Measurements from ENCODE around the gene NECTIN4. TPM values are rescaled to one million over a fixed set of nuclear protein-coding genes. Genes with fewer than 3 reads are reported as not detected.

The NECTIN4 gene
- total and polyA plus RNA-seq, 10 of the 15 experiments (the other 5 are each of a cell fraction or from before 2014, with no cell fraction given) = 2.8 to 8.7 (median 3.7) TPM

DNA sequence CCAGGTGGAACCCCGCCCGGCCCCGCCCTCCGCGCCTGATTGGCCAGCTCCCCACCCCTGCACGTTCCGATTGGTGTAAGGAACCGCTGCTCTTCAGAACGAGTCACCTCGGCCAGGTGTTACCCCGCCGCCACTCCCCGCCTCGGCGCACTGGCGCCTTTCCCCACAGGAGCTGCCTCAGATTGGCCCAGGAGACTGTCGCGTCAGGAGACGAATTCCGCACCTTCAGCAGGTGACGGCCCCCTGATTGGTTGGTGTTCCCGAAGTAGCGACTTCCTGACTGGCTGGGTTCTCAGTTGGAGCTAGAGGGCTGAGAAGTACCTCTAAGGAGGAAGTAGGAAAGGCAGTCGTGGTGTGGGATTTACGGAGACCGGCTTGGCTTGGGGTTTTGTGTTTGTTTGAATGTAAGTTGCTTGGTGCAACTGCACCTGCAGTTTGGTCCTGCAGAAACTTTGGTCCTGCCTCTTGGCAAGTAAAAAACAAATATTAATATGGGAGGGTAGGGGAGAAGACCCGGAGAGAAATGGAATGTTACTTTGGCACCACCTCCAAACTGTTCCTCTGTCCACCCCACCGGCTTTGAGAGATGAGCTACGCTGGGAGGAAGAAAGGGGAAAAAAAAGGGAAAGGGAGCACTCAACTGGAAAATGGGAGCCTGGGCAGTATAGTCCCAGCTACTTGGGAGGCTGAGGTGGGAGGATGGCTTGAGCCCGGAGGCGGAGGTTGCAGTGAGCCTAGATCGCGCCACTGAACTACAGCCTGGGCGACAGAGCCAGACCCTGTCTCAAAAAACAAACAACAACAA, 68.0 kb downstream of the NECTIN4 start (continued):
- TF ChIP-seq KLF5 (IDR thresholded peaks at IDR 0.05; ENCODE audit: partially characterized antibody) = no peak
- TF ChIP-seq CREB1 (IDR thresholded peaks at IDR 0.05; ENCODE audit: low read depth) = peak; percentile 76
- TF ChIP-seq BHLHE40 (IDR thresholded peaks at IDR 0.05; ENCODE audit: borderline replicate concordance in 1 of 2, low read depth in 2 of 2, low read length in 1 of 2) = peak in 1 of 2 experiments; percentile 69; a peak in 1 of 4 replicates
- TF ChIP-seq SP1 (IDR thresholded peaks at IDR 0.05; ENCODE audit: low read depth, low read length) = peak; percentile 90
- TF ChIP-seq PML (IDR thresholded peaks at IDR 0.05; ENCODE audit: low read length) = peak; percentile 46; the same call in 1 of the 2 replicates
- TF ChIP-seq RB1 (IDR thresholded peaks at IDR 0.05; ENCODE audit: borderline replicate concordance) = 0 out of 2 replicates have a peak, but pooled peaks have one; percentile 13
- TF ChIP-seq FOS (IDR thresholded peaks at IDR 0.05; ENCODE audit: borderline replicate concordance, extremely low read depth, insufficient read length) = peak; percentile 62
- TF ChIP-seq, protein P1, sequence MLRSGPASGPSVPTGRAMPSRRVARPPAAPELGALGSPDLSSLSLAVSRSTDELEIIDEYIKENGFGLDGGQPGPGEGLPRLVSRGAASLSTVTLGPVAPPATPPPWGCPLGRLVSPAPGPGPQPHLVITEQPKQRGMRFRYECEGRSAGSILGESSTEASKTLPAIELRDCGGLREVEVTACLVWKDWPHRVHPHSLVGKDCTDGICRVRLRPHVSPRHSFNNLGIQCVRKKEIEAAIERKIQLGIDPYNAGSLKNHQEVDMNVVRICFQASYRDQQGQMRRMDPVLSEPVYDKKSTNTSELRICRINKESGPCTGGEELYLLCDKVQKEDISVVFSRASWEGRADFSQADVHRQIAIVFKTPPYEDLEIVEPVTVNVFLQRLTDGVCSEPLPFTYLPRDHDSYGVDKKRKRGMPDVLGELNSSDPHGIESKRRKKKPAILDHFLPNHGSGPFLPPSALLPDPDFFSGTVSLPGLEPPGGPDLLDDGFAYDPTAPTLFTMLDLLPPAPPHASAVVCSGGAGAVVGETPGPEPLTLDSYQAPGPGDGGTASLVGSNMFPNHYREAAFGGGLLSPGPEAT (IDR thresholded peaks at IDR 0.05; ENCODE audit: low read depth) = peak; percentile 63
- TF ChIP-seq IKZF1 (conservative IDR thresholded peaks at IDR 0.05) = peak; percentile 60

Small RNA genes within 50 kb of the gene (small RNA-seq; reads per million reads assigned to genes)
- gene AL591806.2 = not detected

Other genes starting within 250 kb of the NECTIN4 start
Only the 7 nearest of the 24 such genes appear.
- gene TSTD1, start 50.6 kb downstream of the NECTIN4 start, total RNA-seq (2014; rRNA removed) = 72.2 and 72.7 TPM in 2 replicates
- 37.6 and 38.4 TPM in 2 replicates for gene TSTD1, start 50.6 kb downstream of the NECTIN4 start, total RNA-seq (2014; rRNA removed; fragmentation: Illumina TruSeq; extraction: Trizol)
- 43.2 and 49.0 TPM in 2 replicates for gene TSTD1, start 50.6 kb downstream of the NECTIN4 start, total RNA-seq (2021)
- 65.8 and 82.6 TPM in 2 replicates for gene TSTD1, start 50.6 kb downstream of the NECTIN4 start, polyA plus RNA-seq (2011; rRNA removed)
- 14.5 and 33.3 TPM in 2 replicates for gene TSTD1, start 50.6 kb downstream of the NECTIN4 start, polyA plus RNA-seq (2014; fragmentation: Illumina TruSeq; extraction: Trizol)
- gene TSTD1, start 50.6 kb downstream of the NECTIN4 start, polyA plus RNA-seq (2014; fragmentation: Nextera tagmentation; extraction: Ambion mirVana) = 100 to 1,000 TPM; 102 to 145 TPM
- 96.1 and 99.1 TPM in 2 replicates for gene TSTD1, start 50.6 kb downstream of the NECTIN4 start, polyA plus RNA-seq (2014; rRNA removed)
- gene TSTD1, start 50.6 kb downstream of the NECTIN4 start, polyA plus RNA-seq (2016; fragmentation: Nextera tagmentation; extraction: Ambion mirVana) = 100 to 1,000 TPM; 100 to 118 TPM
- 90.2 and 92.1 TPM in 2 replicates for gene USF1, start 43.6 kb downstream of the NECTIN4 start, total RNA-seq (2014; rRNA removed)
- 61.4 and 65.1 TPM in 2 replicates for gene USF1, start 43.6 kb downstream of the NECTIN4 start, total RNA-seq (2014; rRNA removed; fragmentation: Illumina TruSeq; extraction: Trizol)
- 60.3 and 65.8 TPM in 2 replicates for gene USF1, start 43.6 kb downstream of the NECTIN4 start, total RNA-seq (2021)
- gene USF1, start 43.6 kb downstream of the NECTIN4 start, polyA plus RNA-seq (2011; rRNA removed) = 33.8 and 46.0 TPM in 2 replicates
- 50.5 and 60.9 TPM in 2 replicates for gene USF1, start 43.6 kb downstream of the NECTIN4 start, polyA plus RNA-seq (2014; fragmentation: Illumina TruSeq; extraction: Trizol)
- gene USF1, start 43.6 kb downstream of the NECTIN4 start, polyA plus RNA-seq (2014; fragmentation: Nextera tagmentation; extraction: Ambion mirVana) = 10 to 100 TPM in 1 of 2 experiments, 1 to 10 TPM in 1; 9.4 to 26.3 TPM
- 72.6 and 72.8 TPM in 2 replicates for gene USF1, start 43.6 kb downstream of the NECTIN4 start, polyA plus RNA-seq (2014; rRNA removed)
- 10 to 100 TPM; 11.5 to 23.1 TPM for gene USF1, start 43.6 kb downstream of the NECTIN4 start, polyA plus RNA-seq (2016; fragmentation: Nextera tagmentation; extraction: Ambion mirVana)
- gene ARHGAP30, start 19.7 kb downstream of the NECTIN4 start, total RNA-seq (2014; rRNA removed) = 64.8 and 72.0 TPM in 2 replicates
- 78.5 and 78.9 TPM in 2 replicates for gene ARHGAP30, start 19.7 kb downstream of the NECTIN4 start, total RNA-seq (2014; rRNA removed; fragmentation: Illumina TruSeq; extraction: Trizol)
- gene ARHGAP30, start 19.7 kb downstream of the NECTIN4 start, total RNA-seq (2021) = 136 and 143 TPM in 2 replicates
- gene ARHGAP30, start 19.7 kb downstream of the NECTIN4 start, polyA plus RNA-seq (2011; rRNA removed) = 68.3 and 90.2 TPM in 2 replicates
- 74.3 and 94.1 TPM in 2 replicates for gene ARHGAP30, start 19.7 kb downstream of the NECTIN4 start, polyA plus RNA-seq (2014; fragmentation: Illumina TruSeq; extraction: Trizol)
- gene ARHGAP30, start 19.7 kb downstream of the NECTIN4 start, polyA plus RNA-seq (2014; fragmentation: Nextera tagmentation; extraction: Ambion mirVana) = 10 to 100 TPM; 12.9 to 20.9 TPM
- gene ARHGAP30, start 19.7 kb downstream of the NECTIN4 start, polyA plus RNA-seq (2014; rRNA removed) = 81.9 and 86.9 TPM in 2 replicates
- 10 to 100 TPM; 64.1 to 74.0 TPM for gene ARHGAP30, start 19.7 kb downstream of the NECTIN4 start, polyA plus RNA-seq (2016; fragmentation: Nextera tagmentation; extraction: Ambion mirVana)
- gene KLHDC9, start 8.8 kb upstream of the NECTIN4 start, total RNA-seq (2014; rRNA removed) = 2.2 and 2.5 TPM in 2 replicates
- 1.2 and 2.1 TPM in 2 replicates for gene KLHDC9, start 8.8 kb upstream of the NECTIN4 start, total RNA-seq (2014; rRNA removed; fragmentation: Illumina TruSeq; extraction: Trizol)
- gene KLHDC9, start 8.8 kb upstream of the NECTIN4 start, total RNA-seq (2021) = 2.7 and 3.3 TPM in 2 replicates
- gene KLHDC9, start 8.8 kb upstream of the NECTIN4 start, polyA plus RNA-seq (2011; rRNA removed) = 3.4 and 3.9 TPM in 2 replicates
- 0.52 and 1.3 TPM in 2 replicates for gene KLHDC9, start 8.8 kb upstream of the NECTIN4 start, polyA plus RNA-seq (2014; fragmentation: Illumina TruSeq; extraction: Trizol)
- 1 to 10 TPM in 1 of 2 experiments, under 1 TPM in 1; 0.66 to 1.3 TPM for gene KLHDC9, start 8.8 kb upstream of the NECTIN4 start, polyA plus RNA-seq (2014; fragmentation: Nextera tagmentation; extraction: Ambion mirVana)
- gene KLHDC9, start 8.8 kb upstream of the NECTIN4 start, polyA plus RNA-seq (2014; rRNA removed) = 2.8 and 3.8 TPM in 2 replicates
- 1 to 10 TPM; 3.1 to 4.9 TPM for gene KLHDC9, start 8.8 kb upstream of the NECTIN4 start, polyA plus RNA-seq (2016; fragmentation: Nextera tagmentation; extraction: Ambion mirVana)
- gene PFDN2, start 28.5 kb upstream of the NECTIN4 start, total RNA-seq (2014; rRNA removed) = 52.1 and 52.3 TPM in 2 replicates
- 44.0 and 54.3 TPM in 2 replicates for gene PFDN2, start 28.5 kb upstream of the NECTIN4 start, total RNA-seq (2014; rRNA removed; fragmentation: Illumina TruSeq; extraction: Trizol)
- gene PFDN2, start 28.5 kb upstream of the NECTIN4 start, total RNA-seq (2021) = 76.8 and 81.8 TPM in 2 replicates
- gene PFDN2, start 28.5 kb upstream of the NECTIN4 start, polyA plus RNA-seq (2011; rRNA removed) = 111 and 127 TPM in 2 replicates
- gene PFDN2, start 28.5 kb upstream of the NECTIN4 start, polyA plus RNA-seq (2014; fragmentation: Illumina TruSeq; extraction: Trizol) = 63.2 and 84.1 TPM in 2 replicates
- gene PFDN2, start 28.5 kb upstream of the NECTIN4 start, polyA plus RNA-seq (2014; fragmentation: Nextera tagmentation; extraction: Ambion mirVana) = 10 to 100 TPM; 30.0 to 59.6 TPM
- gene PFDN2, start 28.5 kb upstream of the NECTIN4 start, polyA plus RNA-seq (2014; rRNA removed) = 102 and 117 TPM in 2 replicates
- 100 to 1,000 TPM; 136 to 141 TPM for gene PFDN2, start 28.5 kb upstream of the NECTIN4 start, polyA plus RNA-seq (2016; fragmentation: Nextera tagmentation; extraction: Ambion mirVana)
- 27.9 and 33.0 TPM in 2 replicates for gene NIT1, start 28.5 kb upstream of the NECTIN4 start, total RNA-seq (2014; rRNA removed)
- 24.0 and 25.0 TPM in 2 replicates for gene NIT1, start 28.5 kb upstream of the NECTIN4 start, total RNA-seq (2014; rRNA removed; fragmentation: Illumina TruSeq; extraction: Trizol)
- 27.4 and 28.8 TPM in 2 replicates for gene NIT1, start 28.5 kb upstream of the NECTIN4 start, total RNA-seq (2021)
- gene NIT1, start 28.5 kb upstream of the NECTIN4 start, polyA plus RNA-seq (2011; rRNA removed) = 10.5 and 19.2 TPM in 2 replicates
- gene NIT1, start 28.5 kb upstream of the NECTIN4 start, polyA plus RNA-seq (2014; fragmentation: Illumina TruSeq; extraction: Trizol) = 20.8 and 27.2 TPM in 2 replicates
- 10 to 100 TPM; 43.1 to 54.4 TPM for gene NIT1, start 28.5 kb upstream of the NECTIN4 start, polyA plus RNA-seq (2014; fragmentation: Nextera tagmentation; extraction: Ambion mirVana)
- 27.3 and 27.4 TPM in 2 replicates for gene NIT1, start 28.5 kb upstream of the NECTIN4 start, polyA plus RNA-seq (2014; rRNA removed)
- gene NIT1, start 28.5 kb upstream of the NECTIN4 start, polyA plus RNA-seq (2016; fragmentation: Nextera tagmentation; extraction: Ambion mirVana) = 10 to 100 TPM; 35.3 to 40.4 TPM
- 21.7 TPM in 2 replicates for gene DEDD, start 43.1 kb upstream of the NECTIN4 start, total RNA-seq (2014; rRNA removed)
- 13.6 and 15.7 TPM in 2 replicates for gene DEDD, start 43.1 kb upstream of the NECTIN4 start, total RNA-seq (2014; rRNA removed; fragmentation: Illumina TruSeq; extraction: Trizol)
- 31.8 and 33.0 TPM in 2 replicates for gene DEDD, start 43.1 kb upstream of the NECTIN4 start, total RNA-seq (2021)
- 12.8 and 30.7 TPM in 2 replicates for gene DEDD, start 43.1 kb upstream of the NECTIN4 start, polyA plus RNA-seq (2011; rRNA removed)
- 29.1 and 33.9 TPM in 2 replicates for gene DEDD, start 43.1 kb upstream of the NECTIN4 start, polyA plus RNA-seq (2014; fragmentation: Illumina TruSeq; extraction: Trizol)
- gene DEDD, start 43.1 kb upstream of the NECTIN4 start, polyA plus RNA-seq (2014; fragmentation: Nextera tagmentation; extraction: Ambion mirVana) = 10 to 100 TPM; 25.5 to 30.0 TPM
- gene DEDD, start 43.1 kb upstream of the NECTIN4 start, polyA plus RNA-seq (2014; rRNA removed) = 29.2 and 30.6 TPM in 2 replicates
- gene DEDD, start 43.1 kb upstream of the NECTIN4 start, polyA plus RNA-seq (2016; fragmentation: Nextera tagmentation; extraction: Ambion mirVana) = 10 to 100 TPM; 27.6 to 33.2 TPM

All from GM12878 (cell line).